ENCODE measurements around the gene MYO1E.

MYO1E gene

DNA sequence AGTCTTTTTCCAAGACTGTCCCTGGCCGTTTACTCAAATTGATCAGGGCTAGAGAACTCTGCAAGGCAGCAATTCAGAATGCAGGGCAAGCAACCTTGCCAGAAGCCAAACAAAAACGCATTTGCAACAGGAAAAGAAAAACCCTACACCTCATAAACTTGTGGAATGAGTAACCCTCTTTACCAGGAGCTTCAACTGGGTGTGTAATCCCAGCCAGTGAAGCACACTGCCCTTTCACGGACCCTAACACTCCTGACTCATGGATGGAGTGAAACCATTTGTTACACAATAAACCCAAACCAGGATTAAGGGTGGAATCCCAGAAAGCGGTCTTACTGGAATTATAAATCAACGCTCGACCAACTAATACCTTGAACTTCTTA, 180.8 kb downstream of the MYO1E start:
- Histone ChIP-seq H3K4me3 (no peak overlapping the region), H3K9ac (ENCODE audit: insufficient read length) (no peak overlapping the region), H3K36me3 (ENCODE audit: insufficient read depth, low read length) (no peaks in the 10 kb centered on the region), H3K27ac (no peak overlapping the region), H3K9me3 (ENCODE audit: low read depth, low read length) (no peaks in the 10 kb centered on the region)
- TF ChIP-seq EZH2 (IDR thresholded peaks at IDR 0.05) (no peak), POLR2AphosphoS5 (IDR thresholded peaks at IDR 0.05; ENCODE audit: borderline replicate concordance, low read depth, low read length) (no peak), FOXP2 (optimal IDR thresholded peaks at IDR 0.05; ENCODE audit: control extremely low read depth, extremely low read length, insufficient read depth) (no peak)
- DNase-seq (ENCODE audit: low read depth, low spot score), result no peak

DNA sequence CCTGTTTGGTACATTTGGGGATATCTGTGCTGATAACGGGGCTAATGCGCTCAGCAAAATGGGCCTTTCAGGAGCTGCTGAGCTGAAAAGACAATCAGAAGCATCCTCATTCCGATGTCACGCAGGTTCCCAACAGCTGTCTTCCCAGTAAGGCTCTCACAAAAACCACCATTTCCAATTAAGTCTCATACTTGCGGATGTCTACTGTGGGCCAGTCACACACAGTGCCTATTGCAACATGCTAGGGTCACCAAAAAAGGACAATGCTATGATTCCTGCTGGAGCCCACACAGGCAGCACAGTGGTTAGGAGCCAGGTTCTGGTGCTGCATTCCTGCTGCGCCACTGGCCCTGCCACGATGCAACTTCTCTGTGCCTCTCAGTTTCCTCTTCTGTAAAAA, 182.4 kb downstream of the MYO1E start:
- TF ChIP-seq FOXP2 (optimal IDR thresholded peaks at IDR 0.05; ENCODE audit: control extremely low read depth, extremely low read length, insufficient read depth) (no peak), EZH2 (IDR thresholded peaks at IDR 0.05) (no peak), POLR2AphosphoS5 (IDR thresholded peaks at IDR 0.05; ENCODE audit: borderline replicate concordance, low read depth, low read length) (no peak)
- Histone ChIP-seq H3K9ac (ENCODE audit: insufficient read length) (no peak overlapping the region), H3K9me3 (ENCODE audit: low read depth, low read length) (no peaks in the 10 kb centered on the region), H3K36me3 (ENCODE audit: insufficient read depth, low read length) (no peaks in the 10 kb centered on the region), H3K4me3 (no peak overlapping the region), H3K27ac (no peak overlapping the region)
- no peak for DNase-seq (ENCODE audit: low read depth, low spot score)

DNA sequence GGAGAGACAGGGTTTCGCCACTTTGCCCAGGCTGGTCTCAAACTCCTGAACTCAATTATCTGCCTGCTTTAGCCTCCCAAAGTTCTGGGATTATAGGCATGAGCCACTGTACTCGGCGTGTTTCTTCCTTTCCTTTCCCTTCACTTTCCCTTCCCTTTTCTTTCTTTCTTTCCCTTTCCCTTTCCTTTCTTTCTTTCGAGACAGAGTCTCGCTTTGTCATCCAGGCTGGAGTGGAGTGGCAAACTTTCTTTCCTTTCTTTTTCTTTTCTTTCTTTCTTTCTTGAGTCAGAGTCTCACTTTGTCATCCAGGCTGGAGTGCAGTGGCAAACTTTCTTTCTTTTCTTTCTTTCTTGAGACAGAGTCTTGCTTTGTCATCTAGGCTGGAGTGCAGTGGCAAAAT, 183.4 kb downstream of the MYO1E start:
- TF ChIP-seq FOXP2 (optimal IDR thresholded peaks at IDR 0.05; ENCODE audit: control extremely low read depth, extremely low read length, insufficient read depth) (no peak), EZH2 (IDR thresholded peaks at IDR 0.05) (no peak), POLR2AphosphoS5 (IDR thresholded peaks at IDR 0.05; ENCODE audit: borderline replicate concordance, low read depth, low read length) (no peak)
- DNase-seq (ENCODE audit: low read depth, low spot score), result no peak
- Histone ChIP-seq H3K27ac (no peak overlapping the region), H3K36me3 (ENCODE audit: insufficient read depth, low read length) (no peaks in the 10 kb centered on the region), H3K4me3 (no peak overlapping the region), H3K9me3 (ENCODE audit: low read depth, low read length) (no peaks in the 10 kb centered on the region), H3K9ac (ENCODE audit: insufficient read length) (no peak overlapping the region)

DNA sequence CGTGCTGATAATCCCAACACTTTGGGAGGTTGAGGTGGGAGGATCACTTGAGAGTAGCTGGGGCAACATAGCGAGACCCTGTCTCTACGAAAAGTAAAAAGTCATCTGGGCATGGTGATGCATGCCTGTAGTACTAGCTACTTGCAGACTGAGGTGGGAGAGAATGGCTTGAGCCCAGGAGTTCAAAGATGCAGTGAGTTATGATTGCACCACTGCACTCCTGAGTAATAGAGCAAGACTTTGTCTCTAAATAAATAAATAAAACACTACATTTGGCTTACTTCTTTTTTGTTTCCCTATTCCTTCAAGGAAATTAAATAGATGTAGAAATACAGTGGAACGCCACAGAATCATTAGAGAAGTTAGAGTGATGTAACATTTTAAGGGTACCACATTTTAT, 186.2 kb downstream of the MYO1E start:
- Histone ChIP-seq H3K36me3 (ENCODE audit: insufficient read depth, low read length) (no peaks in the 10 kb centered on the region), H3K27ac (no peak overlapping the region), H3K9me3 (ENCODE audit: low read depth, low read length) (no peaks in the 10 kb centered on the region), H3K9ac (ENCODE audit: insufficient read length) (no peak overlapping the region), H3K4me3 (no peak overlapping the region)
- TF ChIP-seq POLR2AphosphoS5 (IDR thresholded peaks at IDR 0.05; ENCODE audit: borderline replicate concordance, low read depth, low read length), result no peak
- no peak for TF ChIP-seq EZH2 (IDR thresholded peaks at IDR 0.05)
- no peak for TF ChIP-seq FOXP2 (optimal IDR thresholded peaks at IDR 0.05; ENCODE audit: control extremely low read depth, extremely low read length, insufficient read depth)
- DNase-seq (ENCODE audit: low read depth, low spot score), result no peak

DNA sequence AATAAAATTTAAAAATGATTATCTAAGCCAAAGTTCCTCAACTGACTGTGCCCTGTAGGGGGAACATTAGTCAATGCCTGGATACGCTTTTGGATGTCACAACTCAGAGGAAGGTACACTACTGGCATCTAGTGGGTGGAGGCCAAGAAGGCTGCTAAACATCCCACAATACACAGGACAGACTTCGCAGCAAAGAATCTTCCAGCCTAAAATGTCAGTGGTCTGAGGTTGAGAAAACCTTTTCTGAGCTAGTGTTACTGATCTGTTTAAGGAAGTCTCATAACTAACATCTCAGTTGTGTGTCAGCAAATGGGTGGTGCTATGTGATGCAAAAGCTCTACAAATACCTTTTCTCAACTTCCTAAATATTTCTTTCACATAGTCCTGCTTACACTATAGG, 186.9 kb downstream of the MYO1E start:
- TF ChIP-seq FOXP2 (optimal IDR thresholded peaks at IDR 0.05; ENCODE audit: control extremely low read depth, extremely low read length, insufficient read depth) (no peak), POLR2AphosphoS5 (IDR thresholded peaks at IDR 0.05; ENCODE audit: borderline replicate concordance, low read depth, low read length) (no peak), EZH2 (IDR thresholded peaks at IDR 0.05) (no peak)
- H3K36me3 ChIP-seq (ENCODE audit: insufficient read depth, low read length), result no peaks in the 10 kb centered on the region
- no peak overlapping the region for H3K4me3 ChIP-seq
- no peak overlapping the region for H3K27ac ChIP-seq
- no peak overlapping the region for H3K9ac ChIP-seq (ENCODE audit: insufficient read length)
- no peaks in the 10 kb centered on the region for H3K9me3 ChIP-seq (ENCODE audit: low read depth, low read length)
- DNase-seq (ENCODE audit: low read depth, low spot score), result no peak

DNA sequence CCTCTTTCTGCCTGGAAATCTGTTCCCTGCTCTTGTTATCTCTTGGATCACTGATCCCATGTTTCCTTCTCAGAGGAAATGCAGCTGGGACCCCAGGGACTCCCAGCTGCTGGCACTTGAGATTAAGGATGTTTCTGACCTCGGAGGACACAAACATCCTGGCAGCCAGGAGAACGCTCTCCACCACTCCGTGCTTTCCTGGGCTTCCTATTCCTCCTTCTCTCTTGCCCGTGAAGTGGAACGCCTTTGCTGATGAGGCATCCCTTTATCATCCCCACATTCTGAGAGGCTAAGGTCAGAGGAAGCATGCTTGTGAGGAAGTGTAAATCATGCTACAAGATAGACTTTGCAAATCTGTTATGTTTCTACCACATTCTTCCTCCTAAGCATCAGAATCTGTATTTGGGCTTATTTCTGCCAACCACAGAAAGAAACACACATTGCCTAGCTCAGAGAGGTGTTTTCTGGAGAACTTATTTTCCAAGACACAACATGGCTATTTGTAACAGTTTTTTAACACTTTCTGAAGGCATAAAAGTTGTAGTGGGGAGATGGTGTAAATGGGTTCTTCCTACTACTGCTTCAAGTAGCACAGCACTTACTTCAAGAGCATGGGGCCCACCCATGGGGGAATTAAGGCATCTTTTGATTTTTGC, 191.6 kb downstream of the MYO1E start:
- Histone ChIP-seq H3K27ac (no peak overlapping the region), H3K36me3 (ENCODE audit: insufficient read depth, low read length) (no peaks in the 10 kb centered on the region), H3K4me3 (no peak overlapping the region), H3K9ac (ENCODE audit: insufficient read length) (no peak overlapping the region), H3K9me3 (ENCODE audit: low read depth, low read length) (no peaks in the 10 kb centered on the region)
- TF ChIP-seq FOXP2 (optimal IDR thresholded peaks at IDR 0.05; ENCODE audit: control extremely low read depth, extremely low read length, insufficient read depth) (no peak), EZH2 (IDR thresholded peaks at IDR 0.05) (no peak), POLR2AphosphoS5 (IDR thresholded peaks at IDR 0.05; ENCODE audit: borderline replicate concordance, low read depth, low read length) (no peak)
- DNase-seq (ENCODE audit: low read depth, low spot score), result no peak

DNA sequence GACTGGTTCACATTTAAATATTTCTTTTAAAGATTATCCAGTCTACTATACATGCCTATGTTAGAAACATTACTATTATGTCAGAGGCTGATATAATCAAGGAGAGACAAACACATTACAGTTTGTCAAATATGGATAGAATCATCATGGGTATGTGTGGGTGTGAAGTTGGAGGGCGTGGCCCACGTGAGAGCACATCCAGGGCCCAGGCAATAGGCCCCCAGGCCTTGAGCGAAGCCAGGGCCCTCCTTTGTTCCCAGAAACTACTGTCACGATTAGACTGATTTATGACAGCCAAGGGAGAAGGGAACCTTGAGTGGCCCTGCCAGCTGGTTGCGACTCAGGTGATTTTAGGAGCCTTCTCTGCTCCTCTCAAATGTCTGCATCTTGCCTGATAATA, 193.0 kb downstream of the MYO1E start:
- no peaks in the 10 kb centered on the region for H3K9me3 ChIP-seq (ENCODE audit: low read depth, low read length)
- no peak for TF ChIP-seq FOXP2 (optimal IDR thresholded peaks at IDR 0.05; ENCODE audit: control extremely low read depth, extremely low read length, insufficient read depth)
- TF ChIP-seq EZH2 (IDR thresholded peaks at IDR 0.05), result no peak
- H3K4me3 ChIP-seq, result no peak overlapping the region
- H3K27ac ChIP-seq, result no peak overlapping the region
- no peak overlapping the region for H3K9ac ChIP-seq (ENCODE audit: insufficient read length)
- no peak for DNase-seq (ENCODE audit: low read depth, low spot score)
- H3K36me3 ChIP-seq (ENCODE audit: insufficient read depth, low read length), result no peaks in the 10 kb centered on the region

DNA sequence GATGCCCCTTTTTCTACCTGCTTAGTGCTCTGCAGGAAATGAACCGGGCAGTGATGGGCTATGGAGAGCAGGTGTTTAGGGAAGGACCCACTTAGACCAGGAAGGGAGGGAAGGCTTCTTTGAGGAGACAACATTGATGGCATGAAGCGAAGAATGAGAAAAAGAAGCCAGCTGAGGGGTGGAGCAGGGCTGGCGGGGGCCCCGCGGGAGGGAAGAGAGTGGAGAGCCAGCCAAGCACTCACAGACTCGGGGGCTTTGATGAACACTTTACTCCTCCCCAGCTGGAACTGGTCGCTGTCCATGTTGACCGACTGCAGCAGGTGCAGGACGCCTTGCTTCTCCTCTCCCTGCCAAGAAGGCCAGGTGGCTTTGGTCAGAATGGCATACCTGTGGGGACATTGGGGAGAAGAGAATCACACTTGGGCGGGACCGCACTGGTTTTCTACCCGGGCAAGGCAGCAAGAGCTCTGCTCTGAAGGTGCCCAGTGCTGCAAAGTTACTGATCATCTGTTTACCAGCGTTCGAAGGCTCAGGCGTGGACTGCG, 194.4 kb downstream of the MYO1E start:
- TF ChIP-seq FOXP2 (optimal IDR thresholded peaks at IDR 0.05; ENCODE audit: control extremely low read depth, extremely low read length, insufficient read depth) (no peak), EZH2 (IDR thresholded peaks at IDR 0.05) (no peak), POLR2AphosphoS5 (IDR thresholded peaks at IDR 0.05; ENCODE audit: borderline replicate concordance, low read depth, low read length) (no peak)
- no peak for DNase-seq (ENCODE audit: low read depth, low spot score)
- Histone ChIP-seq H3K36me3 (ENCODE audit: insufficient read depth, low read length) (no peaks in the 10 kb centered on the region), H3K4me3 (no peak overlapping the region), H3K9me3 (ENCODE audit: low read depth, low read length) (no peaks in the 10 kb centered on the region), H3K27ac (no peak overlapping the region), H3K9ac (ENCODE audit: insufficient read length) (no peak overlapping the region)

DNA sequence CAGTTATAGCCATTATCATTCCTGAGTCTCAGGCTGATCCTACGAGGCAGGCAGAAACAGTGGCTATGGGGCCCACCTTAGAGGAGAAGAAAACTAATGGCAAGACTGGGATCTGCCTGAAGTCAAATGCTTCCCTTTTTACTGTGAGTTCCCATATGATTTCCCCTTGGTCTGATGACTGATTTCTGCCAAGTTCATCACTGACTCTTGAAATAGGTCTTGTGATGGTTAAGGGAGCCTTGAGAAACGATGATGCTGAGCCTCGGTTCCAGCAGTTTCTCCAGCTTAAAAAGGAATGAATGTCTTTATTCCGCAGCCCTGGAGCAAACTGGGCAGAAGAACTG, 195.4 kb downstream of the MYO1E start:
- no peak overlapping the region for H3K9ac ChIP-seq (ENCODE audit: insufficient read length)
- H3K9me3 ChIP-seq (ENCODE audit: low read depth, low read length), result no peaks in the 10 kb centered on the region
- TF ChIP-seq EZH2 (IDR thresholded peaks at IDR 0.05) (no peak), POLR2AphosphoS5 (IDR thresholded peaks at IDR 0.05; ENCODE audit: borderline replicate concordance, low read depth, low read length) (no peak), FOXP2 (optimal IDR thresholded peaks at IDR 0.05; ENCODE audit: control extremely low read depth, extremely low read length, insufficient read depth) (no peak)
- no peak overlapping the region for H3K4me3 ChIP-seq
- no peak overlapping the region for H3K27ac ChIP-seq
- H3K36me3 ChIP-seq (ENCODE audit: insufficient read depth, low read length), result no peaks in the 10 kb centered on the region
- DNase-seq (ENCODE audit: low read depth, low spot score), result no peak
